Heart left ventricle (tissue), 13 donors: ENCODE data around the gene TMEM62.

Source experiments
- POLR2A ChIP-seq, 2 donors: fragments of 450-650 bp; IDR thresholded peaks; one replicate each; pipeline ENCODE4 v1.6.1; 2017; ENCODE audit warnings: antibody characterized with exemption in 2 of 2, mild to moderate bottlenecking in 2 of 2, moderate library complexity in 2 of 2
- TF ChIP-seq, protein P1 (sequence below), 12 donors: fragments of 200-600 bp; sonication (generic) in 4 of 12; IDR thresholded peaks; one replicate each; pipeline versions ENCODE4 v1.5.0 to v1.8.0; 2018 to 2022; ENCODE audit warnings: antibody characterized with exemption in 12 of 12, mild to moderate bottlenecking in 5 of 12
- donor health status: ischemic (EF 13 %, LVEDD 7.1; RV severe dilation, severe dysfunction).
- donor health status: DM: no; HTN: yes; CAD: no.
- donor health status: DM: no; HTN: no; CAD: no.
- donor health status: ischemic (EF 25% LVEDD 6.9; RV normal size, moderate dysfunction).
- donor health status: ischemic (EF 25% LVEDD 5.7; RV mildly dilated, moderate dysfunction).
- donor health status: ischemic (EF 35%, LVEDD 5.7; RV mildly dilated, moderate dysfunction).
- donor health status: nonischemic (EF 11% LVEDD 7.7; RV severe dilation, severe dysfunction).
- donor health status: DM: yes; HTN: yes; CAD: no.
- donor health status: PGD.
- donor health status: ischemic (EF 29% LVEDD 5.4; RV normal size, mild dysfunction).
- donor health status: nonischemic (EF 23%, LVEDD 6.1; RV moderate dilation, normal function).

DNA sequence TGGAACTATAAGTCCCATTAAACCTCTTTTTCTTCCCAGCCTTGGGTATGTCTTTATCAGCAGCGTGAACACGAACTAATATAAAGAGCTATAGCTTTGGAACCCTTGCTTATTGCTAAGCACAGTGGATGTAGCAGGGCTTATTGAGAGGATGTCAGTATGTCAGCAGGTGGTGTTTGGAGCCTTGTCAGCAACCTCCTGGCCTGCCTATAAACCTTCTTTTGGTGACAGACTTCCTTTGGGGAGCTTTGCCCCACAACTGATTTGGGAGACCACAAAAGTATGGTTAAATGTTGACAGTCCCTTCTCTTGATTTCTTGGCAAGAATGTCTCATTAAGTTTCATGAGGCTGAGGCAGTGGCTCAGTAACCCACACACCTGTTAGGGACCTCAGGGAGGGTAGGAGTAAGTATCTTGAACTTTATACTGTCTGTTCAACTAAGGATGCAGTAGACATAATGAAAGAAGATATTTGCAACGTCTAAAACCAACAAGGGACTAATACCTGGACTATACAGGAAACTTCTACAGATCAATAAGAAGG lies 66.6 kb downstream of the TMEM62 start:
- TF ChIP-seq, protein P1, sequence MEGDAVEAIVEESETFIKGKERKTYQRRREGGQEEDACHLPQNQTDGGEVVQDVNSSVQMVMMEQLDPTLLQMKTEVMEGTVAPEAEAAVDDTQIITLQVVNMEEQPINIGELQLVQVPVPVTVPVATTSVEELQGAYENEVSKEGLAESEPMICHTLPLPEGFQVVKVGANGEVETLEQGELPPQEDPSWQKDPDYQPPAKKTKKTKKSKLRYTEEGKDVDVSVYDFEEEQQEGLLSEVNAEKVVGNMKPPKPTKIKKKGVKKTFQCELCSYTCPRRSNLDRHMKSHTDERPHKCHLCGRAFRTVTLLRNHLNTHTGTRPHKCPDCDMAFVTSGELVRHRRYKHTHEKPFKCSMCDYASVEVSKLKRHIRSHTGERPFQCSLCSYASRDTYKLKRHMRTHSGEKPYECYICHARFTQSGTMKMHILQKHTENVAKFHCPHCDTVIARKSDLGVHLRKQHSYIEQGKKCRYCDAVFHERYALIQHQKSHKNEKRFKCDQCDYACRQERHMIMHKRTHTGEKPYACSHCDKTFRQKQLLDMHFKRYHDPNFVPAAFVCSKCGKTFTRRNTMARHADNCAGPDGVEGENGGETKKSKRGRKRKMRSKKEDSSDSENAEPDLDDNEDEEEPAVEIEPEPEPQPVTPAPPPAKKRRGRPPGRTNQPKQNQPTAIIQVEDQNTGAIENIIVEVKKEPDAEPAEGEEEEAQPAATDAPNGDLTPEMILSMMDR (IDR thresholded peaks at IDR 0.05), result no peak
- no peak for TF ChIP-seq POLR2A (IDR thresholded peaks at IDR 0.05)
